HepG2 (cell line): ENCODE data around the gene SELENOS. TPM values are rescaled to one million over a fixed set of nuclear protein-coding genes. Genes with fewer than 3 reads are reported as not detected.

Source experiments
- AHR ChIP-seq: IDR thresholded peaks from 2 replicates; pipeline ENCODE4 v1.6.1; 2018; ENCODE audit warnings: missing genetic modification reagents, missing compliant biosample characterization
- ATF6 ChIP-seq: sonication (generic); formaldehyde crosslinking; conservative IDR thresholded peaks from 2 replicates; pipeline ENCODE4 v1.4.0; 2020; ENCODE audit warnings: missing genetic modification reagents
- ETS1 ChIP-seq: sonication (generic); formaldehyde crosslinking; IDR thresholded peaks from 2 replicates; pipeline ENCODE4 v1.4.0; 2020; ENCODE audit warnings: missing genetic modification reagents
- FOXC1 ChIP-seq: sonication (generic); formaldehyde crosslinking; IDR thresholded peaks from 2 replicates; pipeline ENCODE4 v1.8.0; 2022; ENCODE audit warnings: mild to moderate bottlenecking, missing genetic modification reagents, borderline replicate concordance
- HDAC6 ChIP-seq: fragments of 200-600 bp; sonication (generic); IDR thresholded peaks from 2 replicates; pipeline ENCODE4 v1.7.0; 2017; ENCODE audit warnings: mild to moderate bottlenecking, antibody characterized with exemption, low read length, low read depth
- HNRNPLL ChIP-seq: fragments of 200-400 bp; formaldehyde crosslinking; IDR thresholded peaks from 2 replicates; pipeline ENCODE4 v1.6.1; 2017; ENCODE audit warnings: mild to moderate bottlenecking, low read depth, low read length; ENCODE audit not compliant: poor library complexity, severe bottlenecking
- MZF1 ChIP-seq: sonication (generic); formaldehyde crosslinking; IDR thresholded peaks from 2 replicates; pipeline ENCODE4 v1.8.1; 2023; ENCODE audit warnings: mild to moderate bottlenecking, missing genetic modification reagents, borderline replicate concordance
- ZBTB37 ChIP-seq: sonication (generic); formaldehyde crosslinking; IDR thresholded peaks from 2 replicates; pipeline ENCODE4 v1.4.0; 2020; ENCODE audit warnings: mild to moderate bottlenecking, missing genetic modification reagents
- ZBTB43 ChIP-seq: sonication (generic); formaldehyde crosslinking; conservative IDR thresholded peaks from 2 replicates; pipeline ENCODE4 v1.4.0; 2020; ENCODE audit warnings: missing genetic modification reagents
- ZKSCAN5 ChIP-seq: sonication (generic); formaldehyde crosslinking; IDR thresholded peaks from 2 replicates; pipeline ENCODE4 v1.5.1; 2020; ENCODE audit warnings: mild to moderate bottlenecking, missing genetic modification reagents
- ZNF205 ChIP-seq: IDR thresholded peaks from 2 replicates; pipeline ENCODE4 v1.6.1; 2018; ENCODE audit warnings: missing biosample characterization, missing genetic modification reagents
- ZNF367 ChIP-seq: sonication (generic); formaldehyde crosslinking; IDR thresholded peaks from 2 replicates; pipeline ENCODE4 v1.4.0; 2020; ENCODE audit warnings: missing genetic modification reagents, borderline replicate concordance
- ZNF644 ChIP-seq: IDR thresholded peaks from 2 replicates; pipeline ENCODE4 v1.6.1; 2016; ENCODE audit warnings: low read depth
- polyA plus RNA-seq, 8 experiments: library from polyadenylated mRNA; depleted of rRNA in 3 of 8; stranded (reverse) in 7 of 8; unstranded in 1 of 8; fragments of >200 nt; fragmentation: Illumina TruSeq in 4 of 8; extraction: Trizol in 4 of 8; gene quantifications; 2 replicates each; pipeline versions ENCODE4 v1.2.1 to v1.2.3, GENCODE V29; 2011 to 2016; ENCODE audit warnings: low read depth in 4 of 8, missing spikeins in 1 of 8, mixed read lengths in 1 of 8; ENCODE audit not compliant: insufficient read depth in 1 of 8
- total RNA-seq, 5 experiments: library from RNA; depleted of rRNA; stranded (reverse); fragments of >200 nt; fragmentation: Illumina TruSeq; extraction: Trizol; gene quantifications; 2 replicates each; pipeline ENCODE4 v1.2.3, GENCODE V29; 2016; ENCODE audit warnings: low read depth in 1 of 5
- TF ChIP-seq, protein P1 (sequence below): sonication (generic); formaldehyde crosslinking; IDR thresholded peaks from 2 replicates; pipeline ENCODE4 v1.4.0; 2020; ENCODE audit warnings: missing genetic modification reagents, borderline replicate concordance
- TF ChIP-seq, protein P2 (sequence below): sonication (generic); formaldehyde crosslinking; IDR thresholded peaks from 2 replicates; pipeline ENCODE4 v1.4.0; 2020; ENCODE audit warnings: missing genetic modification reagents, borderline replicate concordance

SELENOS gene
- total and polyA plus RNA-seq, 2 of the 13 experiments (the other 11 are each of a cell fraction or from before 2014, with no cell fraction given) = 63.0 to 66.1 TPM

DNA sequence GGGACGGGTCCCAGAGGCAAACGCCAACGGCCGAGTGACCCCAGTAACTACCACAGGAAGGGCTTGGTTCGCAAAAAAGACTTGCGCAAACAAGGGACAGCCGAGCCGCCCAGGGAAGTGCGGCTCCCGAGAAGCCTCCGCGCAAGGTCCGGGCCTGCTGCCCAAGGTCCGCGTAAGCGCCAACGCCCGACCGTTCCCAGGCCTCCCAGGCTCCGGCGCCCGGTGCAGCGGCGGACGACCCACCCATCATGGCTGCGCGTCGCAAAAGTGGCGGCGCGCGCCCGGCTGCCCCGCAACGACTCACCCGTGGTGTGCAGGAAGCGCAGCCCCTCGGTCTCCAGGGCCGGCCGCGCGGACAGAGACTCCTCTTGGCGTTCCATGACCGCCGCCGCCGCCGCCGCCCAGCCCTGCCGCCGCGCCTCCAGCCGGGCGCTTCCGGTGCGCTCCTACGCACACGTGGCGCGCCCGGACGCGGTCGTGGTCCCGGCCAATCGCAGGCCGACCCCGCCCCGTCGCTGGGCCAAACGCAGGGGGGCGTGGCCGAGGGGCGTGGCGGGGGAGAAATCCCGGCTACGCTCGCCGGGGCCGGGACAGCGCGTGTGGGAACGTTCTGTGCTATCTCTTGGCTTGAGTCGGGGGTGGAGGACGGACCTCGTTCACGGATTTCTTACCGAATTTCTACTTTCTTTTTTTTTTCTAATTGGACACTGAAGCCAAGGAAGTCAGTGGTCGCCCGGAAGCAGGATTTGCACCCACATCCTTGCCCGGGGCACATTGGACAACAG lies at the start of gene SELENOS (continued):
- TF ChIP-seq ZKSCAN5 (no peak), AHR (CRISPR knock-in tag) (no peak), ZNF205 (no peak), ZBTB43 (0 out of 2 replicates have a peak, but pooled peaks have one; percentile 28), ATF6 (CRISPR knock-in tag) (no peak), ZNF367 (CRISPR knock-in tag) (peak; percentile 16; the same call in 1 of the 2 replicates), HNRNPLL (peak; percentile 80), MZF1 (CRISPR knock-in tag) (no peak), ZNF644 (CRISPR knock-in tag) (no peak), HDAC6 (no peak), ZBTB37 (no peak), ETS1 (CRISPR knock-in tag) (no peak; the same call in 1 of the 2 replicates), FOXC1 (CRISPR knock-in tag) (no peak)
- TF ChIP-seq, protein P1, sequence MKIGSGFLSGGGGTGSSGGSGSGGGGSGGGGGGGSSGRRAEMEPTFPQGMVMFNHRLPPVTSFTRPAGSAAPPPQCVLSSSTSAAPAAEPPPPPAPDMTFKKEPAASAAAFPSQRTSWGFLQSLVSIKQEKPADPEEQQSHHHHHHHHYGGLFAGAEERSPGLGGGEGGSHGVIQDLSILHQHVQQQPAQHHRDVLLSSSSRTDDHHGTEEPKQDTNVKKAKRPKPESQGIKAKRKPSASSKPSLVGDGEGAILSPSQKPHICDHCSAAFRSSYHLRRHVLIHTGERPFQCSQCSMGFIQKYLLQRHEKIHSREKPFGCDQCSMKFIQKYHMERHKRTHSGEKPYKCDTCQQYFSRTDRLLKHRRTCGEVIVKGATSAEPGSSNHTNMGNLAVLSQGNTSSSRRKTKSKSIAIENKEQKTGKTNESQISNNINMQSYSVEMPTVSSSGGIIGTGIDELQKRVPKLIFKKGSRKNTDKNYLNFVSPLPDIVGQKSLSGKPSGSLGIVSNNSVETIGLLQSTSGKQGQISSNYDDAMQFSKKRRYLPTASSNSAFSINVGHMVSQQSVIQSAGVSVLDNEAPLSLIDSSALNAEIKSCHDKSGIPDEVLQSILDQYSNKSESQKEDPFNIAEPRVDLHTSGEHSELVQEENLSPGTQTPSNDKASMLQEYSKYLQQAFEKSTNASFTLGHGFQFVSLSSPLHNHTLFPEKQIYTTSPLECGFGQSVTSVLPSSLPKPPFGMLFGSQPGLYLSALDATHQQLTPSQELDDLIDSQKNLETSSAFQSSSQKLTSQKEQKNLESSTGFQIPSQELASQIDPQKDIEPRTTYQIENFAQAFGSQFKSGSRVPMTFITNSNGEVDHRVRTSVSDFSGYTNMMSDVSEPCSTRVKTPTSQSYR (CRISPR knock-in tag) = no peak
- TF ChIP-seq, protein P2, sequence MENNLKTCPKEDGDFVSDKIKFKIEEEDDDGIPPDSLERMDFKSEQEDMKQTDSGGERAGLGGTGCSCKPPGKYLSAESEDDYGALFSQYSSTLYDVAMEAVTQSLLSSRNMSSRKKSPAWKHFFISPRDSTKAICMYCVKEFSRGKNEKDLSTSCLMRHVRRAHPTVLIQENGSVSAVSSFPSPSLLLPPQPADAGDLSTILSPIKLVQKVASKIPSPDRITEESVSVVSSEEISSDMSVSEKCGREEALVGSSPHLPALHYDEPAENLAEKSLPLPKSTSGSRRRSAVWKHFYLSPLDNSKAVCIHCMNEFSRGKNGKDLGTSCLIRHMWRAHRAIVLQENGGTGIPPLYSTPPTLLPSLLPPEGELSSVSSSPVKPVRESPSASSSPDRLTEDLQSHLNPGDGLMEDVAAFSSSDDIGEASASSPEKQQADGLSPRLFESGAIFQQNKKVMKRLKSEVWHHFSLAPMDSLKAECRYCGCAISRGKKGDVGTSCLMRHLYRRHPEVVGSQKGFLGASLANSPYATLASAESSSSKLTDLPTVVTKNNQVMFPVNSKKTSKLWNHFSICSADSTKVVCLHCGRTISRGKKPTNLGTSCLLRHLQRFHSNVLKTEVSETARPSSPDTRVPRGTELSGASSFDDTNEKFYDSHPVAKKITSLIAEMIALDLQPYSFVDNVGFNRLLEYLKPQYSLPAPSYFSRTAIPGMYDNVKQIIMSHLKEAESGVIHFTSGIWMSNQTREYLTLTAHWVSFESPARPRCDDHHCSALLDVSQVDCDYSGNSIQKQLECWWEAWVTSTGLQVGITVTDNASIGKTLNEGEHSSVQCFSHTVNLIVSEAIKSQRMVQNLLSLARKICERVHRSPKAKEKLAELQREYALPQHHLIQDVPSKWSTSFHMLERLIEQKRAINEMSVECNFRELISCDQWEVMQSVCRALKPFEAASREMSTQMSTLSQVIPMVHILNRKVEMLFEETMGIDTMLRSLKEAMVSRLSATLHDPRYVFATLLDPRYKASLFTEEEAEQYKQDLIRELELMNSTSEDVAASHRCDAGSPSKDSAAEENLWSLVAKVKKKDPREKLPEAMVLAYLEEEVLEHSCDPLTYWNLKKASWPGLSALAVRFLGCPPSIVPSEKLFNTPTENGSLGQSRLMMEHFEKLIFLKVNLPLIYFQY (CRISPR knock-in tag) = no peak
